Measurements from ENCODE around the gene SF3A2.
A peak's percentile ranks its signal among the peaks of the same experiment; 100 is the strongest.

Gene SF3A2

GRCh38 chr19:2278459-2279158, 42.0 kb downstream of the SF3A2 start:
- ATAC-seq: no peak
- no peak for TF ChIP-seq ZNF565 (CRISPR knock-in tag; conservative IDR thresholded peaks at IDR 0.05; ENCODE audit: low read depth)
- TF ChIP-seq, protein P1, sequence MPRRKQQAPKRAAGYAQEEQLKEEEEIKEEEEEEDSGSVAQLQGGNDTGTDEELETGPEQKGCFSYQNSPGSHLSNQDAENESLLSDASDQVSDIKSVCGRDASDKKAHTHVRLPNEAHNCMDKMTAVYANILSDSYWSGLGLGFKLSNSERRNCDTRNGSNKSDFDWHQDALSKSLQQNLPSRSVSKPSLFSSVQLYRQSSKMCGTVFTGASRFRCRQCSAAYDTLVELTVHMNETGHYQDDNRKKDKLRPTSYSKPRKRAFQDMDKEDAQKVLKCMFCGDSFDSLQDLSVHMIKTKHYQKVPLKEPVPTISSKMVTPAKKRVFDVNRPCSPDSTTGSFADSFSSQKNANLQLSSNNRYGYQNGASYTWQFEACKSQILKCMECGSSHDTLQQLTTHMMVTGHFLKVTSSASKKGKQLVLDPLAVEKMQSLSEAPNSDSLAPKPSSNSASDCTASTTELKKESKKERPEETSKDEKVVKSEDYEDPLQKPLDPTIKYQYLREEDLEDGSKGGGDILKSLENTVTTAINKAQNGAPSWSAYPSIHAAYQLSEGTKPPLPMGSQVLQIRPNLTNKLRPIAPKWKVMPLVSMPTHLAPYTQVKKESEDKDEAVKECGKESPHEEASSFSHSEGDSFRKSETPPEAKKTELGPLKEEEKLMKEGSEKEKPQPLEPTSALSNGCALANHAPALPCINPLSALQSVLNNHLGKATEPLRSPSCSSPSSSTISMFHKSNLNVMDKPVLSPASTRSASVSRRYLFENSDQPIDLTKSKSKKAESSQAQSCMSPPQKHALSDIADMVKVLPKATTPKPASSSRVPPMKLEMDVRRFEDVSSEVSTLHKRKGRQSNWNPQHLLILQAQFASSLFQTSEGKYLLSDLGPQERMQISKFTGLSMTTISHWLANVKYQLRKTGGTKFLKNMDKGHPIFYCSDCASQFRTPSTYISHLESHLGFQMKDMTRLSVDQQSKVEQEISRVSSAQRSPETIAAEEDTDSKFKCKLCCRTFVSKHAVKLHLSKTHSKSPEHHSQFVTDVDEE (CRISPR knock-in tag; IDR thresholded peaks at IDR 0.05): no peak
- no peak for TF ChIP-seq ZNF8 (CRISPR knock-in tag; IDR thresholded peaks at IDR 0.05)
- TF ChIP-seq CSDC2 (CRISPR knock-in tag; IDR thresholded peaks at IDR 0.05): no peak
- TF ChIP-seq ISL1 (CRISPR knock-in tag; IDR thresholded peaks at IDR 0.05): no peak
- TF ChIP-seq ZFP30 (CRISPR knock-in tag; IDR thresholded peaks at IDR 0.05): no peak
- TF ChIP-seq RARB (CRISPR knock-in tag; IDR thresholded peaks at IDR 0.05): no peak
- TF ChIP-seq TCF4 (CRISPR knock-in tag; IDR thresholded peaks at IDR 0.05; ENCODE audit: borderline replicate concordance): no peak
- TF ChIP-seq ZFP3 (CRISPR knock-in tag; IDR thresholded peaks at IDR 0.05): no peak
- no peak for TF ChIP-seq OSR1 (CRISPR knock-in tag; IDR thresholded peaks at IDR 0.05)

DNA sequence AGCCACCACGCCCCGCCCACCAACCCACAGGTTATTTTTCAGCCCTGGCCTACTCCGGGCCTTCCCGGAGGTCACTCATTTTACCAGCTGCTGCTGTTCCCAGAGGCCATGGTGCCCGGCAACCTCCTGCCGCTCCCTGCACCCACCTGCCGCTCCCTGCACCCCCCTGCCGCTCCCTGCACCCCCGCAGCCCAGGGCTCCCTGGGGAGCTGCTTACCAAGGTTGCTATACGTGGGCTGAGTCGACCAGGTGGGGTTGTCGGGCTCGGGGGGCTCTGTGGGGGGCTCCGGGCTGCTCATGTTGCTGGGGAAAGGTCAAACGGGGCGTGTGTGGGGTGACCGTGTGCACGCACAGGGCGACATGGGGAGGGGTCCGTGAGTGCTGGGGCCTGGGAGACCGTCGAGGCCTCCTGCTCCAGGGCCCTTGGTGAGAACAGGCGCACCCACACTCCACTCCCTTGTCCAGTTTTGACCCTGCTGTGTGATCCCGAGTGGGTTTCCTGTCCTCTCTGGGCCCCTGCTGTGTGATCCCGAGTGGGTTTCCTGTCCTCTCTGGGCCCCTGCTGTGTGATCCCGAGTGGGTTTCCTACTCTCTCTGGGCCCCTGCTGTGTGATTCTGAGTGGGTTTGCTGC, 44.1 kb downstream of the SF3A2 start:
- ATAC-seq: no peak
- TF ChIP-seq ZFP3 (CRISPR knock-in tag; IDR thresholded peaks at IDR 0.05) (no peak), POU6F1 (CRISPR knock-in tag; IDR thresholded peaks at IDR 0.05; ENCODE audit: borderline replicate concordance, low read depth) (no peak), GLIS3 (CRISPR knock-in tag; IDR thresholded peaks at IDR 0.05) (no peak), ESRRG (CRISPR knock-in tag; IDR thresholded peaks at IDR 0.05) (no peak), ZC3H10 (CRISPR knock-in tag; IDR thresholded peaks at IDR 0.05) (no peak), OSR1 (CRISPR knock-in tag; IDR thresholded peaks at IDR 0.05) (no peak), TOX (CRISPR knock-in tag; IDR thresholded peaks at IDR 0.05; ENCODE audit: borderline replicate concordance) (no peak), ZNF565 (CRISPR knock-in tag; conservative IDR thresholded peaks at IDR 0.05; ENCODE audit: low read depth) (no peak)
- TF ChIP-seq, protein P2, sequence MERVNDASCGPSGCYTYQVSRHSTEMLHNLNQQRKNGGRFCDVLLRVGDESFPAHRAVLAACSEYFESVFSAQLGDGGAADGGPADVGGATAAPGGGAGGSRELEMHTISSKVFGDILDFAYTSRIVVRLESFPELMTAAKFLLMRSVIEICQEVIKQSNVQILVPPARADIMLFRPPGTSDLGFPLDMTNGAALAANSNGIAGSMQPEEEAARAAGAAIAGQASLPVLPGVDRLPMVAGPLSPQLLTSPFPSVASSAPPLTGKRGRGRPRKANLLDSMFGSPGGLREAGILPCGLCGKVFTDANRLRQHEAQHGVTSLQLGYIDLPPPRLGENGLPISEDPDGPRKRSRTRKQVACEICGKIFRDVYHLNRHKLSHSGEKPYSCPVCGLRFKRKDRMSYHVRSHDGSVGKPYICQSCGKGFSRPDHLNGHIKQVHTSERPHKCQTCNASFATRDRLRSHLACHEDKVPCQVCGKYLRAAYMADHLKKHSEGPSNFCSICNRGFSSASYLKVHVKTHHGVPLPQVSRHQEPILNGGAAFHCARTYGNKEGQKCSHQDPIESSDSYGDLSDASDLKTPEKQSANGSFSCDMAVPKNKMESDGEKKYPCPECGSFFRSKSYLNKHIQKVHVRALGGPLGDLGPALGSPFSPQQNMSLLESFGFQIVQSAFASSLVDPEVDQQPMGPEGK (CRISPR knock-in tag; IDR thresholded peaks at IDR 0.05; ENCODE audit: borderline replicate concordance): no peak

- ATAC-seq: peak; percentile 24
These were observed 44.8 kb downstream of the SF3A2 start for GRCh38 chr19:2281265-2282061.

DNA sequence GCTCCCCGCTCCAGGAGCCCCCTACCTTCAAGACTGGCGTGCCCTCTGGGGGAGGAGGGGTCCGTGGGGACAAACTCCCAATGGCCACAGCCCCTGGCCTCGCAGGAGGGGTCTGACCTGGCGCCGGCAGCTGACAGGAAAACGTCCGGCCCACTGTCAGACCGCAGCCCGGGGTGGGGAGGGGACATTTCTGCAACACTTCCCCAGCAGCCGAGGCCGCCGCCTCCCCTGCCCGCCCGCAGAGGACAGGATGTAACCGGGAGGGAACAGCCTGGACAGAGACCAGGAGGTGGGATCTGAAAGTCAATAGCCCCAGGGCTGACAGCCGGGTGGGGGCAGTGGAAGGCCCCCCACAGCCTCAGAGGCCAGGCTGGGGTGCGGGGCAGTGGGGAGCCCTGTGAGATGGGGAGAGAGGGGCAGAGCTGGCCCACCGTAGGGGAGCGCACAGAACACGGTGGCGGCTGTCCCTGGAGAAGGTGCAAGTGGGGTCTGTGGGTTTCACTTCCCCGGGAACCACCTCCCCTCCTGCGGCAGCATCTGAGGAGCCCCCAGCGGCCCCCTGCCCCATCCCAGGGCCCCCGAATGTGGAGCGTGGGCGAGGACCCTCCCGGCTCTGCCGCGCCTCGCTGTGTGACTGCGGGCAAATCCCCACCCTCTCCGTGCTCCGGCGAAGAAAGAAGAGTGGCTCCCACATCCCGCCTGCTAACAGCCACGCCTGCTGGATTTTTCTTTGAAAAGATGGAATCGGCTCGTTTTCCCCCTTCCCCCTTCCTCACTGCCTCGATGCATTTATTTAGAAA, 45.6 kb downstream of the SF3A2 start, which contains the start of gene PEAK3:
Gene PEAK3 (minus strand): TSS at position 114 of the 800 bp plus-strand sequence. CDS start 1,244 bp downstream, outside the sequence.
- peak; percentile 76 for ATAC-seq
- no peak for TF ChIP-seq ZC3H10 (CRISPR knock-in tag; IDR thresholded peaks at IDR 0.05)
- TF ChIP-seq CSDC2 (CRISPR knock-in tag; IDR thresholded peaks at IDR 0.05): no peak
- TF ChIP-seq ARNTL (CRISPR knock-in tag; IDR thresholded peaks at IDR 0.05; ENCODE audit: borderline replicate concordance, low read depth): no peak
- TF ChIP-seq TOX (CRISPR knock-in tag; IDR thresholded peaks at IDR 0.05; ENCODE audit: borderline replicate concordance): no peak
- TF ChIP-seq OSR1 (CRISPR knock-in tag; IDR thresholded peaks at IDR 0.05): no peak
- TF ChIP-seq CSRNP3 (CRISPR knock-in tag; IDR thresholded peaks at IDR 0.05): no peak
- TF ChIP-seq TCF4 (CRISPR knock-in tag; IDR thresholded peaks at IDR 0.05; ENCODE audit: borderline replicate concordance): no peak
- TF ChIP-seq POU6F1 (CRISPR knock-in tag; IDR thresholded peaks at IDR 0.05; ENCODE audit: borderline replicate concordance, low read depth): no peak
- TF ChIP-seq ESRRG (CRISPR knock-in tag; IDR thresholded peaks at IDR 0.05): no peak
- TF ChIP-seq GLIS3 (CRISPR knock-in tag; IDR thresholded peaks at IDR 0.05): no peak
- TF ChIP-seq BACH2 (CRISPR knock-in tag; IDR thresholded peaks at IDR 0.05; ENCODE audit: borderline replicate concordance): no peak
- no peak for TF ChIP-seq ZNF70 (CRISPR knock-in tag; IDR thresholded peaks at IDR 0.05)
- no peak for TF ChIP-seq PPARA (CRISPR knock-in tag; IDR thresholded peaks at IDR 0.05; ENCODE audit: borderline replicate concordance)
- no peak for TF ChIP-seq RARB (CRISPR knock-in tag; IDR thresholded peaks at IDR 0.05)
